HepG2 (cell line): ENCODE results near the gene TUBG1. TPM values are rescaled to one million over a fixed set of nuclear protein-coding genes. Genes with fewer than 3 reads are reported as not detected.

Experiments used
- BCLAF1 ChIP-seq: fragments of 450-650 bp; IDR thresholded peaks from 2 replicates; pipeline ENCODE4 v1.6.1; 2017; ENCODE audit warnings: mild to moderate bottlenecking
- ETV5 ChIP-seq: IDR thresholded peaks from 2 replicates; pipeline ENCODE4 v1.6.1; 2018; ENCODE audit warnings: missing biosample characterization, missing genetic modification reagents, inconsistent platforms, borderline replicate concordance
- FLYWCH1 ChIP-seq: sonication (generic); formaldehyde crosslinking; IDR thresholded peaks from 2 replicates; pipeline ENCODE4 v1.8.1; 2023; ENCODE audit warnings: mild to moderate bottlenecking, missing genetic modification reagents
- FUBP1 ChIP-seq: sonication (generic); formaldehyde crosslinking; IDR thresholded peaks from 2 replicates; pipeline ENCODE4 v1.5.1; 2020; ENCODE audit warnings: missing genetic modification reagents, mild to moderate bottlenecking, borderline replicate concordance
- GLI4 ChIP-seq: sonication (generic); formaldehyde crosslinking; IDR thresholded peaks from 2 replicates; pipeline ENCODE4 v1.5.1; 2020; ENCODE audit warnings: missing genetic modification reagents, mild to moderate bottlenecking, moderate library complexity, borderline replicate concordance
- HNRNPLL ChIP-seq: fragments of 200-400 bp; formaldehyde crosslinking; IDR thresholded peaks from 2 replicates; pipeline ENCODE4 v1.6.1; 2017; ENCODE audit warnings: mild to moderate bottlenecking, low read depth, low read length; ENCODE audit not compliant: poor library complexity, severe bottlenecking
- KDM6A ChIP-seq: IDR thresholded peaks from 2 replicates; pipeline ENCODE4 v1.6.1; 2016; ENCODE audit warnings: low read depth
- MED1 ChIP-seq: sonication (generic); formaldehyde crosslinking; IDR thresholded peaks from 2 replicates; pipeline ENCODE4 v1.4.0; 2020; ENCODE audit warnings: missing genetic modification reagents
- MTA1 ChIP-seq: sonication (generic); formaldehyde crosslinking; IDR thresholded peaks from 2 replicates; pipeline ENCODE4 v1.4.0; 2020; ENCODE audit warnings: missing genetic modification reagents, mild to moderate bottlenecking, borderline replicate concordance
- MTA3 ChIP-seq: sonication (generic); formaldehyde crosslinking; IDR thresholded peaks from 2 replicates; pipeline ENCODE4 v1.4.0; 2020; ENCODE audit warnings: missing genetic modification reagents
- POGK ChIP-seq: sonication (generic); formaldehyde crosslinking; conservative IDR thresholded peaks from 2 replicates; pipeline ENCODE4 v1.8.0; 2022; ENCODE audit warnings: mild to moderate bottlenecking, moderate library complexity, missing genetic modification reagents
- PTBP1 ChIP-seq: fragments of 200-400 bp; formaldehyde crosslinking; IDR thresholded peaks from 2 replicates; pipeline ENCODE4 v1.6.1; 2018; ENCODE audit warnings: low read length, low read depth; ENCODE audit not compliant: poor library complexity, severe bottlenecking
- RAD21 ChIP-seq: fragments of 450-650 bp; formaldehyde crosslinking; IDR thresholded peaks from 2 replicates; pipeline ENCODE4 v1.5.0; 2020; ENCODE audit warnings: mild to moderate bottlenecking
- SCMH1 ChIP-seq: sonication (generic); formaldehyde crosslinking; IDR thresholded peaks from 2 replicates; pipeline ENCODE4 v1.9.0; 2021; ENCODE audit warnings: missing genetic modification reagents, mild to moderate bottlenecking, borderline replicate concordance
- TGIF2 ChIP-seq: IDR thresholded peaks from 2 replicates; pipeline ENCODE4 v1.6.1; 2016; ENCODE audit warnings: control low read depth, missing compliant biosample characterization
- YY1 ChIP-seq: IDR thresholded peaks from 2 replicates; pipeline ENCODE4 v1.6.1; 2011; ENCODE audit warnings: low read length, low read depth, moderate library complexity, mild to moderate bottlenecking; ENCODE audit not compliant: insufficient read depth, insufficient replicate concordance
- ZNF20 ChIP-seq: sonication (generic); formaldehyde crosslinking; IDR thresholded peaks from 2 replicates; pipeline ENCODE4 v1.4.0; 2020; ENCODE audit warnings: mild to moderate bottlenecking, moderate library complexity, missing genetic modification reagents
- ZNF260 ChIP-seq: sonication (generic); formaldehyde crosslinking; IDR thresholded peaks from 2 replicates; pipeline ENCODE4 v1.4.0; 2020; ENCODE audit warnings: missing genetic modification reagents, low read depth, mild to moderate bottlenecking, borderline replicate concordance
- ZNF446 ChIP-seq: sonication (generic); formaldehyde crosslinking; IDR thresholded peaks from 2 replicates; pipeline ENCODE4 v1.5.0; 2020; ENCODE audit warnings: mild to moderate bottlenecking, missing genetic modification reagents
- ZNF543 ChIP-seq: sonication (generic); formaldehyde crosslinking; IDR thresholded peaks from 2 replicates; pipeline ENCODE4 v1.4.0; 2020; ENCODE audit warnings: mild to moderate bottlenecking, missing genetic modification reagents
- ZNF563 ChIP-seq: sonication (generic); formaldehyde crosslinking; IDR thresholded peaks from 2 replicates; pipeline ENCODE4 v1.8.0; 2022; ENCODE audit warnings: mild to moderate bottlenecking, moderate library complexity, missing genetic modification reagents
- ZNF713 ChIP-seq: sonication (generic); formaldehyde crosslinking; IDR thresholded peaks from 2 replicates; pipeline ENCODE4 v1.4.0; 2020; ENCODE audit warnings: mild to moderate bottlenecking, missing genetic modification reagents
- polyA plus RNA-seq, 8 experiments: library from polyadenylated mRNA; depleted of rRNA in 3 of 8; stranded (reverse) in 7 of 8; unstranded in 1 of 8; fragments of >200 nt; fragmentation: Illumina TruSeq in 4 of 8; extraction: Trizol in 4 of 8; gene quantifications; 2 replicates each; pipeline versions ENCODE4 v1.2.1 to v1.2.3, GENCODE V29; 2011 to 2016; ENCODE audit warnings: low read depth in 4 of 8, missing spikeins in 1 of 8, mixed read lengths in 1 of 8; ENCODE audit not compliant: insufficient read depth in 1 of 8
- total RNA-seq, 5 experiments: library from RNA; depleted of rRNA; stranded (reverse); fragments of >200 nt; fragmentation: Illumina TruSeq; extraction: Trizol; gene quantifications; 2 replicates each; pipeline ENCODE4 v1.2.3, GENCODE V29; 2016; ENCODE audit warnings: low read depth in 1 of 5

The TUBG1 gene
- total and polyA plus RNA-seq, 2 of the 13 experiments (the other 11 are each of a cell fraction or from before 2014, with no cell fraction given) = 74.1 to 137 TPM

- TF ChIP-seq POGK (CRISPR knock-in tag) (peak; percentile 77), SCMH1 (CRISPR knock-in tag) (no peak), ZNF563 (CRISPR knock-in tag) (peak; percentile 92; the same call in 1 of the 2 replicates), TGIF2 (no peak; the same call in 1 of the 2 replicates), ZNF543 (CRISPR knock-in tag) (no peak), ZNF260 (no peak), MTA3 (CRISPR knock-in tag) (no peak), ETV5 (peak; percentile 57), FUBP1 (0 out of 2 replicates have a peak, but pooled peaks have one; percentile 3), KDM6A (0 out of 2 replicates have a peak, but pooled peaks have one; percentile 2), HNRNPLL (peak; percentile 92), MTA1 (CRISPR knock-in tag) (no peak), ZNF446 (CRISPR knock-in tag) (peak; percentile 64; the same call in 1 of the 2 replicates), MED1 (CRISPR knock-in tag) (peak; percentile 54), ZNF20 (CRISPR knock-in tag) (no peak), FLYWCH1 (CRISPR knock-in tag) (no peak), ZNF713 (CRISPR knock-in tag) (no peak), RAD21 (CRISPR knock-in tag) (no peak; the same call in 1 of the 2 replicates), YY1 (peak; percentile 88), BCLAF1 (no peak), GLI4 (CRISPR knock-in tag) (peak; percentile 81; the same call in 1 of the 2 replicates), PTBP1 (no peak)
These were observed 49.8 kb downstream of the TUBG1 start, which contains the start of gene TUBG2 (continued) for GRCh38 chr17:42659079-42659931.
